GM21825 (cell line): ENCODE data around the gene BRICD5.
A peak's percentile ranks its signal among the peaks of the same experiment; 100 is the strongest.
"Not testable (repeated sequence)": the region's sequence is repeated elsewhere in the genome, so short reads cannot be mapped to it uniquely, and the experiment has no call there.

ENCODE experiments used
- ATAC-seq: cut with Tn5 transposase; IDR thresholded peaks from one replicate; pipeline ENCODE4 v1.9.1; 2021; ENCODE audit warnings: mild to moderate bottlenecking, moderate library complexity; ENCODE audit not compliant: unreplicated experiment

The BRICD5 gene

DNA sequence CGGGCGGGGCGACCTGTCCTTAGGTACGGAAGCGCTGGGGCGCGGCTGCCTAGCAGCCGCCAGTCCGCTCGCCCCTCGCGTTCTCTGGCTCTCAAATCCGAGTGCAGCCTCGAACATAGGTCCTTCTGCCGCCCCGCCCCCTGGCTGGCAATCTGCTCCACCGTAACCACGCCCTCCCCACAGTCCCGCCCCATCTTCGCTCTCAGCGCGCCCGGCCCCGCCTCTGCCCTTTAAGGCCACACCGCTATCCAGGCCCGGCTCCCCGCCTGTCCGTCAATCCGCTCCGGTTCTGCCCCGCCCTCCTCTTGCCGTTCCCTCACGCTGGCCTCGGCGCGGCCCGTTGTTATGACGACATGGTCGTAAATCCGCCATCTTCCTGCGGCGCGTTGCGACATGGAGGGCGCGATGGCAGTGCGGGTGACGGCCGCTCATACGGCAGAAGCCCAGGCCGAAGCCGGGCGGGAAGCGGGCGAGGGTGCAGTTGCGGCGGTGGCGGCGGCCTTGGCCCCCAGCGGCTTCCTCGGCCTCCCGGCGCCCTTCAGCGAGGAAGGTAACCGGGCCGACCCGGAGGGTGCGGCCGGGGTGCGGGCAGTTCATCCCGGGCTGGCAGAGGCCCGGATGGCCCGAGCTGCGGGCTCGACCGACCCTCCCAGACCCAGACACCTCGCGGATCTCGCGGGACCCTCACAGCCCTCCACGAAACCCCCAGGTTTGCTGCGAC lies 12.7 kb upstream of the BRICD5 start, which contains the start of gene E4F1:
TSS of gene E4F1 (plus strand) at position 371 of the 721 bp plus-strand sequence. CDS start at position 394, 23 bp downstream.
- peak; percentile 92 for ATAC-seq

DNA sequence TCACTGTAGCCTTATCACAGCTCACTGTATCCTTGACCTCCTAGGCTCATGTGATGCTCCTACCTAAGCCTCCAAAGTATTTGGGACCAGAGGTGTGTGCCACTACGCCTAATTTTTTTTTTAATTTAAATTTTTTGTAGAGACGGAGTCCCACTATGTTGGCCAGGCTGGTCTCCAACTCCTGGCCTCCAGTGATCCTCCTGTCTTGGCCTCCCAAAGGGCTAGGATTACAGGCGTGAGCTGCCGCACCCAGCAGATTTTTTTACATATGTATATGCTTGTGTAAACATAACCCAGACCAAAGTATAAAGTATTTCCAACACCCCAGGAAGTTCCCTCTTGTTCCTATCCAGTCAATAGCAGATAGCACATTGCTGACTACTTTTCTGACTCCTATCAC lies 5.7 kb upstream of the BRICD5 start:
- no peak for ATAC-seq

DNA sequence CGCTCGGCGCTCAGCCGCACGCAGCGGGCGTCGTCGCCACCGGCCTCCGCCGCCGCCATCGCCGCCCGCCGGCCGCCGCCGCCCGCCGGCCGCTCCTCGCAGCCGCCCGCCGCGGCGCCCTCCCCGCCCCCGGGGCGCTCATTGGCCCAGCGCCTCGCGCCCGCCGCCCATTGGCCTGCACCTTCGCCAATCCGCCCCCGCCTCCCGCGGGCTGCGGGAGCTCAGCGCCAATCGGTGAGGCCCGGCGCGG lies 4.0 kb upstream of the BRICD5 start, which contains the start of gene PGP:
TSS of gene PGP (minus strand) at position 122 of the 250 bp plus-strand sequence. CDS start at position 59, 63 bp downstream.
- peak; percentile 69 for ATAC-seq

DNA sequence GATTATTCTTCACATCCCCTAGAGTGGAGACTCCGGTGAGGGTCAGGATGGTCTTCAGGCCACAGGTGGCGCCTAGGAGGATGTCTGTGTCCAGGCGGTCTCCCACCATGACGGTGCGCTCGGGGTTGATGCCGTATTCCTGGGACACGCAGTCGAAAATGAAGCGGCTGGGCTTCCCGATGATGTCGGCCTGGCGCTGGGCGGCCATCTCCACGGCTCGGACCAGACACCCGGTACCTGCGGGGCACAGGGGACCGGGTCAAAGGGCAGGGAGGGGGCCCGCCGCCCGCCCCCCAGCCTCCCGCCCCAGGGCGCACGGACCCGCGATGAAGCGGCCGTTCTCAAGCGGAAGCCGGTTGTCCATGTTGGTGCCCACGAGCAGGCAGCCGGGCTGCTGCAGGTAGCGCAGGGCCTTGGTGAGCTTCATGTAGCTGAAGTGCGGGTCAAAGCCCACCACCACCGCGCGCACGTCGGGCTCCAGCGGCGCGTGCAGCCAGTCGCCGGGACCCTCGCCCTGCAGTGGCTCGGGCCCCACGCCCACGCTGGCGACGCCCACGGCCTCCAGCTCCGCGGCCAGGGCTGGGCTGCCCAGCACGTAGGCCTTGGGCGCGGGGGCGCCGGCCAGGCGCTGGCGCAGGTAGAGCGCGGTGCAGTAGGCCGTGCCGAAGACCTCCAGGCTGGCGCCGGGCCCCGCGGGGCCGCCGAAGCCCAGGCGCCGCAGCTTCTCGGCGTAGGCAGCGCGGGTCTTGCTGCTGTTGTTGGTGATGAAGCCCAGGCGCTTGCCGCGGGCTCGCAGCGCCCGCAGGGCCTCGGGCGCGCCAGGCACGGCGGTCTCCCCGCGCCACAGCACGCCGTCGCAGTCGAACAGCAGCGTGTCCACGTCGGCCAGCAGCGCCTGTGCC lies 3.4 kb upstream of the BRICD5 start:
- ATAC-seq, result peak; percentile 5

DNA sequence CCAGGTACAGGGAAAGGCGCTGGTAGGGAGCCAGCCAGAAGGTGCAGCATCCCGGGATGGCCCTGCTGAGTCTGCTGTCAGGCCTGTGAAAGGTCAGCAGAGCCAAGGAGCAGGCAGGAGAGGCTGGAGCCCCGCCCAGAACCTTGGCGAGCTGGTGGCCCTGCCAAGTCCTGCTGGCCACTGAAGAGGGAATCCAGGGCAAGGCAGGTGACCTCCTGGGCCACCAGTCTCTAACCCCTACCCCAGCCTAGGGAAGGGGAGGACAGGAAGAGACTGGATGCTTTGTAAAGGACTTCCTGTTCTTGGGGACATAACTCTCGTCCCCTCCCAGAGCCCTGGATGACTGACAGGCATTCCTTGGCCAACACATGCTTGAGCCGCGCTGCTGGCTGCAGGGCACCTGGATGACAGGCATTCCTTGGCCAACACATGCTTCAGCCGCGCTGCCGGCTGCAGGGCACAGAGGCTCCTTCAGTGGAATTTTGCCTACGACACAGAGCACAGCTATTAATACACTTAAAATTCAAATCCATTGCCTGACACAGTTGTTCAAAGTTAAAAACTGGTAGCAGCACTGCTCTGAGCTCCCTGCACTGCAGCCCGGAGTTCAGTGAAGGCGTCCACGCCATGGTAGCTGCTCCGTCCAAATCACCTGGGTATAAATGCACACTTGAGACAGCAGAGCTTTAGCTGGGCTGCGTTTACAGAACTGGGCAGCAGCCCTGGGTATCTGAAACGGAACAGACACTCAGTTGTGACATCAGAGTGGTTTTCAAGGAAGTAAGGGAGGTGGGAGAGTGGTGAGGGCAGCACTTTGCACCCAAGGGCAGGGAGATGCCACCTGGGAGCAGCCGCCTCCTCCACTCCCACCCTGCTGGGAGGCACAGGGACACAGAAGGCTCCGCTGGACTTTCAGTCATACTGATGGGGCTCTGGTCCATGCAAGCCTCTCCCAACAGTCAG lies 2.0 kb upstream of the BRICD5 start:
- no peak for ATAC-seq

DNA sequence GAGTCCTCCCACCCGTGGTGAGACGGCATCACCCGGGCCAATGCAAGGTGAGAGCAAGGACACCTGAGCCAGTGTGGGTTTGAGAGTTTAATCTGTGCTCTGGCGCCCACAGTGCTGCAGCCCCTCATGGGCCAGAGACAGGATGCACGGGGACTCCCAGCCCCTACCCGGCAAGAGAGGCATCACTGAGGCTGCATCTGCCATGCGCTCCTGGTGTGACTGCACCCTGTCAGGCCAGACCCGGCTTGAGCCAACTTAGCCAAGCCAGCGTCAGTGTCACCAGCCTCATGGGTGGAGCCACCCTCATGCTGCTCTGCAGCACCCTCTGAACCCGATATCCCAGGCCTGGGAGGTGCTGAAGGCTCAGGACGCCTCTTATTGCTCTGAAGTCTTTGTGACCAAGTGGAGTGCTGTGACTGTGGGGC lies 1.3 kb upstream of the BRICD5 start:
- no peak for ATAC-seq

DNA sequence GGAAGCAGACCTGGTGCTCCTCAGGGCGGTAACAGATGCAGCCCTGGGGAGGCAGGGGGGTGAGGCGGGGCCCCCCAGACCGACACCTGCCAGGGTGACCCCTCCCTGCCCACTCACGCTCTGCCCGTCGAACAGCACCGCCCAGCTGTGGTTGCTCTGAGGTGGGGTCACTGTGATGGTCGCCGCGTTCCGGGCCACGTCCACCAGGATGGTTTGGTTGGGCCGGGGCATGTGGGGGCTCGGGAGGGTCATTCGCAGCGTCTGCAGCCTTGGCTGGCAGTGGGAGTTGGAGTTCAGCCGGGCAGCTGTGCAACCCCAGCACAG lies 692 bp downstream of the BRICD5 start:
- no peak for ATAC-seq

DNA sequence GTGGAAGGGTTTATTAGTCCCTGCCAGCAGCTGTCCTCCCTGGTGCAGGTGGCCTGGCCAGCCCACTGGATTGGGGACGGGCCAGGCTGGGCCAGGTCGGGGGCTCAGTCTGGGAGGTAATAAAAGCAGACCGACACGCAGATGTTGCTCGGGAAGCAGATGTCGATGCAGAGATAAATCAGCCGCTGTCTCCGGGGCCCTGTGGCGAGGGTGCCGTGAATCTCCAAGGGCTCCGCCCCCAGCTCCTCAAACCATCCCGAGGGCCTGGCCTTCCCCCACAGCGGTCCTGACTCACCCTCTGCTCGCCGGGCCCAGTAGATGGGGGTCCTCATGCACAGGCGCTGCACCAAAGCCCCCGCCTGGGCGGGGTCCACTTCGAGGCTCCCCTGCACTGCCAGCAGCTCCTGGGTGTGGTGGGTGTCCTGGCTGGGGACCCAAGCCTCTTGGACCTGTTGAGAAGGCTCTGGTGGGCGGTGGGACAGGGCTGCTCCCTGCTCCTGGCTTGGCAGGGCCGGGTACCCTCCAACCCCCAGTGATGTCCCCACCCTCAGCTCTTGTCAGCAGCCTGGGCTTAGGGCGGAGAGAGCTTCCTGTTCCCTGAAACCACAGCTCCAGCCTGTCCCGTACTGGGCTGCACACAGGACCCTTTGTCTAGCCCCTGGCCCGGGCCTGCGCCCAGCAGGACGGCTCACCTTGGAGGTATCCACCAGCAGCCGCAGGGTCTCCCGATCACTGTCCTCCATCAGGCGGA lies 1.2 kb downstream of the BRICD5 start:
- no peak for ATAC-seq

DNA sequence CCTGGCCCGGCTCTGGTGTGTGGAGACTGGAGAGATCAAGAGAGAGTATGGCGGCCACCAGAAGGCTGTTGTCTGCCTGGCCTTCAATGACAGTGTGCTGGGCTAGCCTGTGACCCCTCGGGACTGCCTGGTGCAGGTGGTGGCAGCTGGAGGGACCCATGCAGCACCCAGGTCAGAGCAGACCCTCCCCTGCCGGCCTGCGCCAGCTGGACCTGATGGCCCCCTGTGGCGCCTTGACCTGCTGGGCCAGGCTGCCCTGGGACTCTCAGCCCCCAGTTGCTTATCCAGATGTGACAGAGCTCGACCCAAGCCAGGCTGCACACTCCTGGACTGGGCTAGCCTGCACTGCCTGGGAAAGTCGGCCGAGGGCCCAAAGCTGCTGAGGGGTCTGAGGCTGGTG lies 1.9 kb downstream of the BRICD5 start:
- no peak for ATAC-seq

DNA sequence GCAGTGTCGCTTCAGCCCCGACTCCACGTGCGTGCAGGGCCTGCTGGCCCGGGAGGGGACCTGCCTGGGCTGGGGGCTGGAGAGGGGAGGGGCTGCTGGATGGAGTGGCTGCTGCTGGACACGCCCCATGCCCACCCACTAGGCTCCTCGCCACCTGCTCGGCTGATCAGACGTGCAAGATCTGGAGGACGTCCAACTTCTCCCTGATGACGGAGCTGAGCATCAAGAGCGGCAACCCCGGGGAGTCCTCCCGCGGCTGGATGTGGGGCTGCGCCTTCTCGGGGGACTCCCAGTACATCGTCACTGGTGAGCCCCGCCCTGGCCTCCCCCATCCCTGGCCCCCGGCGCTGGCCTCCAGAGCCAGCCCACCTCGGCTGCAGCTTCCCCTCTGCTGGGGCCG lies 2.4 kb downstream of the BRICD5 start:
- ATAC-seq, result no peak

DNA sequence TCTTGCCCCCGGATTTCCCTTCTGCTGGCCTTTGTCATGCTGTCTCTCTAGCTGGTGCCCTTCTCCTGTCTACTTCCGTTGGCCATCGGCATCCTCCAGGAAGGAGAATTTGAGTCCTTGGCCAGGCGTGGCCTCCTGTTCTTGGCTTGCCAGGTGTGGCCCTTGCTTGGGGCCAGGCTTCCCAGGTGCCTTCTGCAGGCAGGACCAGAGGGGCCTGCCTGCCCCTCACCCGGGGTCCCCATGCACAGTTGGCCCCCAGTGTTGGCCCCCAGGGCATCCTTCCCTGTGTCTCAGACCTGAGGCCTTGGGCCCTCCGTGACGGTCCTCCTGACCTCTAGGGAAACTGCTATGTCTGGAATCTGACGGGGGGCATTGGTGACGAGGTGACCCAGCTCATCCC lies 2.8 kb downstream of the BRICD5 start:
- ATAC-seq, result no peak

DNA sequence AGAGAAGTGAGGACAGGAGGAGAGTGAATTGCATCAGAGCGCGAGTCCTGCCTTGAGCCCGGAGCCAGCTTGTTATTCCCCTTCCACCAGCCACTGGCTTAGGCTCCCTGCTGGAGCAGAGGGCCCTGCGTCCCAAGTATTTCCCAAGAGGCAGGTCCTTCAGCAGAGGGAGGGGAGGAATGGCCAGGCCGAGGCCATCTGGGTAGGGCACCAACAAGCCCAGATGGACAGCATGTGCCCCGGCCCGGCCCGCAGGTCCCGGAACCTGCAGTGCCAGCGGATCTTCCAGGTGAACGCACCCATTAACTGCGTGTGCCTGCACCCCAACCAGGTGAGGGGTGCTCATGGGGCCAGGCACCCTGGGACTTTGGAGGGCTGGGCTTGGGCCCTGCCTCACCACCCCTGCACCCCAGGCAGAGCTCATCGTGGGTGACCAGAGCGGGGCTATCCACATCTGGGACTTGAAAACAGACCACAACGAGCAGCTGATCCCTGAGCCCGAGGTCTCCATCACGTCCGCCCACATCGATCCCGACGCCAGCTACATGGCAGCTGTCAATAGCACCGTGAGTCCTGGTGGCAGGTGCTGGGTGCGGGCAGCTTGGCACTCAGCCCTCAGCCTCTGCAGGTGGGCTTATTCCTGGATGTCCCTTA lies 3.8 kb downstream of the BRICD5 start:
- ATAC-seq, result no peak

DNA sequence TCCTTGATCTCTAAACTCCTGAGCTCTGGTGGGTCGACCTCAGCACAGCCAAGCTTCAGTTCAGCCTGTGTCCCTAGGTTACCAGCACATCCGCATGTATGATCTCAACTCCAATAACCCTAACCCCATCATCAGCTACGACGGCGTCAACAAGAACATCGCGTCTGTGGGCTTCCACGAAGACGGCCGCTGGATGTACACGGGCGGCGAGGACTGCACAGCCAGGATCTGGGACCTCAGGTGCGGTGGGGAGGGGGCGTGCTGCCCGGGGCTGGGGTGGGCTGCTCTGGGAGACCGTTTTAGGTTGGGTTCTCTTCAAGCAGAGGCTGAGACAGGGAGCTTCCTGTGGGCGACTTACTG lies 4.3 kb downstream of the BRICD5 start:
- ATAC-seq, result peak; percentile 2

DNA sequence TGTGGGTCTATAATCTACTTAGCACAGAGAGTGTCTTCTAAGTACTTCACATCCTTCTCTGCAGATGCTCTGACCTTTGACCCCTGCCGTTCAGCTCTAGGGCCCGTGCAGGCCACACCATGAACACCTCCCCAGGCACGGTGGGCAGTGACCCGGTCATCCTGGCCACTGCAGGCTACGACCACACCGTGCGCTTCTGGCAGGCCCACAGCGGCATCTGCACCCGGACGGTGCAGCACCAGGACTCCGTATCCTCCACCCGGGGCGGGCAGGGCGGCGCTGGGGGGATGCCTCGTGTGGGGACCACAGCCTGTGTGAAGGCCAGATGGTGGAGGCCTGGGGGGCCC lies 4.7 kb downstream of the BRICD5 start:
- peak; percentile 13 for ATAC-seq

DNA sequence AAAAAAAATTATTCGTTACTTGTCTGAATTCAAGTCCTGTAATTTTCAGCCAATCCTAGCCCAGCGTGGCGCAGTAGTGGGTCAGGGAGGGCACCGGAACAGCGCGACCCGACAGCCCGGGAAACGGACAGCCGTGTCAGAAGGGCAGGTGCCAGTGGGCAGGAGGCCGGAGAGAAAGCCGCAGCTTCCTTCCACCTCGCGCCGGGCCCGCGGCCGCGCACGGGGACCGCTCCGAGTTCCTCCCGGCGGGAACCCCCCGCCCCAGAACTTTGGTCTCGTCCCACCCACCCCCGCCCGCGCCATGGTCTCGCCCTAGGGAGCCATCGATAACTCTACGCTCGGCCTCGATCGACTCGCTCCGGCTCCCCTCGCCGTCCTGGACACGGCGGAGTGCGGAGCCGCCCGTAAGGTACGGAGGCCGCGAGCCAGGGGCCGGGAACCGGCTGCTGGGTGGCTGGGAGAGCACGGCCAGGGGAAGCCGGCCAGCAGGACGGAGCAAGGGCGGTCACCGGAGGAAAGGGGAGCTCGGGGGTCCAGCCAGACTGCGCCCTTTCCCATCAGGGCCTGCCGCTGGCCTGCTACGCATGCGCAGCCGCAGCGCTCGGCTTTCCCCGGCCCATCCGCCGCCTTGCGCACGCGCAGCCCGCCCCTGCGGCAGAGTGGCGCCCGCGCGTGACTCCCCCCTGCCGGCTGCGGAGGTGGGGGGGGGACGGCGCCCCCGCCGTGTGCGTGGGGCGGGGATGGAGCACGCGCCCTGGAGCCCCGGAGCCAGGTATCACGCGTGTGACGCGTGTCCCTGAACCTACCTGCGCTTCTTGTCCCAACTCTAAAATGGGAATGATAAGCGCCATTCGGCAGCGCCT lies 5.3 kb downstream of the BRICD5 start, which contains the start of gene MLST8:
TSS of gene MLST8 (plus strand) at position 351 of the 863 bp plus-strand sequence. CDS start 632 bp downstream, outside the sequence.
- ATAC-seq, result peak; percentile 53

DNA sequence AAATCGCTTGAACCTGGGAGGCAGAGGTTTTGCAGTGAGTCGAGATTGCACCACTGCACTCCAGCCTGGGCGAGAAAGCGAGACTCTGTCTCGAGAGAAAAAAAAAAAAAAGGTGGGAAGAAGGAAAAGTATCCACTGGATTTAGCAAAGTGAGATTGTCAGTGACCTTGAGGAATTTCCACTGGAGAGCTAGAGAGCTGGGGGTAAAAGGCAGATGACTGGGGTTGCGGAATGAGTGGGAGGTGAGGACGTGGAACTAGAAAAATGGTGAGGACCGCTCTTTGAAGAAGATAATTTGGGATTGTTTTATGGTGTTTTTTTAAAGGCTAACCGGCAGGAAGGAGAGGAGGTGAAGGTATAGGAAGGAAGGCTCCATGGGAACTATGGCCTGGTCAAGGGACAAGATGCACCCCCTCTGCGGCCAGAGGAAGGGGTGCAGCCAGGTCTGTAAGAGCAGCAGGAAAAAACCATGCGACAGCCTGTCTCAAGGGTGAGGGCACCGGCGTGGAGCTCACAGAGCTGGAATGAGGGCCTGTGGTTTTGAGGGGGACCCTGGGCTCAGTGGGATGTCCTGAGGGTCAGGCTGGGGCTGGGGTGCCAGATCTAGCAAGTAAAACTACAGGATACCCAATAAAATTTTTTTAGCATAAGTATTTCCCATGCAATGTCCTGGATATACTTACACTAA lies 6.1 kb downstream of the BRICD5 start:
- no peak for ATAC-seq

DNA sequence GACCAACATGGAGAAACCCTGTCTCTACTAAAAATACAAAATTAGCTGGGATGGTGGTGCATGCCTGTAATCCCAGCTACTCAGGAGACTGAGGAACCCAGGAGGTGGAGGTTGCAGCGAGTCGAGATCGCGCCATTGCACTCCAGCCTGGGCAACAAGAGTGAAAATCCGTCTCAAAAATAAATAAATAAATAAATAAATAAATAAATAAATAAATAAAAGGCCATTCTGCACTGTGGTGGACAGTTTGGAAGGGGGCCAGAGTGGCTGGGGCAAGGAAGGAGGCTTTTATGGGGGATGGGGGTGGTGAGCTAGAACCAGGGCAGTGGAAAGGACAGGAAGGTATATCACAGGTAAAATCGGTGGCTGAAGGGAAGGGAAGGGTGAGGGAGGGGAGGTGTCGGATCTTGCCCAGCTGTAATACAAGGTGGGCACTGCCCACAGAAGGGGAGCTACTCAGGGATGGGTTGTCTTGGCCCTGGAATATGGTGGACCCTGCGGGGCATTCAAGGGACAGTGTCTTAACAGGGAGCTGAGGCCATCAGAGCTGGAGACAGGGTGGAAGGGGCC lies 7.5 kb downstream of the BRICD5 start:
- not testable (repeated sequence) for ATAC-seq

DNA sequence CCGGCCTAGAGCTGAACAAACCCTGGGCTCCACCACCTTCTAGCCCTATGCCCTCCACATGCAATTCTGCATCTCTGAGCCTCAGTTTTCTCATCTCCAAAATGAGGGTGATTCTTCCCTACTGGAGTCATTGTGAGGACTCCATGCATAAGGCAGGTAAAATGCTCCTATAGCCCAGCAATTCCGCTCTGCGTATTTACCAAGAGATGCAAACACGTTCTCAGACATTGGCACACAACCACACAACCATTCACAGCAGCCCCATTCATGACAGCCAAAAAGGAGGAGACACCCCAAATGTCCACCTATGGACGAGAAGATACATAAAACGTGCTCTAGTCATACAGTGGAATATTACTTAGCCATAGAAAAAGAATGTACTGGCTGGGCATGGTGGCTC lies 10.3 kb downstream of the BRICD5 start:
- ATAC-seq, result no peak
